Thoracic aorta (tissue), 2 donors: ENCODE results near the gene EOLA2. TPM values are rescaled to one million over a fixed set of nuclear protein-coding genes. Genes with fewer than 3 reads are reported as not detected.
"Not testable (repeated sequence)": the region's sequence is repeated elsewhere in the genome, so short reads cannot be mapped to it uniquely, and the experiment has no call there.

ENCODE experiments used
- ATAC-seq: fragments of 150-250 bp; one replicate; pipeline ENCODE4 v1.8.0; 2017; ENCODE audit warnings: low read depth; ENCODE audit not compliant: insufficient number of reproducible peaks, low FRiP score
- DNase-seq: peaks from one replicate; pipeline ENCODE4 v3.0.0-alpha.2; 2020; ENCODE audit warnings: low spot score
- H3K27ac ChIP-seq, 2 donors: fragments of 200-600 bp; sonication (generic); 1 replicate in 1 of 2; 2 replicates in 1 of 2; pipeline ENCODE4 v1.5.1; 2016; ENCODE audit warnings: mild to moderate bottlenecking in 2 of 2, moderate library complexity in 2 of 2
- H3K27me3 ChIP-seq: fragments of 200-600 bp; sonication (generic); replicated peaks from 2 replicates; pipeline ENCODE4 v1.6.0; 2016; ENCODE audit warnings: mild to moderate bottlenecking; ENCODE audit not compliant: insufficient read depth
- H3K36me3 ChIP-seq: fragments of 200-600 bp; sonication (generic); one replicate; pipeline ENCODE4 v1.5.1; 2016
- H3K4me1 ChIP-seq, 2 donors: fragments of 200-600 bp; sonication (generic); 1 replicate in 1 of 2; 2 replicates in 1 of 2; pipeline versions ENCODE4 v1.5.1 to v1.6.0; 2016; ENCODE audit warnings: low read depth in 2 of 2, mild to moderate bottlenecking in 1 of 2; ENCODE audit not compliant: control insufficient read depth in 1 of 2
- H3K4me3 ChIP-seq: fragments of 200-600 bp; sonication (generic); 2 replicates; pipeline ENCODE4 v1.5.1; 2016; ENCODE audit warnings: mild to moderate bottlenecking
- H3K9me3 ChIP-seq: fragments of 200-600 bp; sonication (generic); 2 replicates; pipeline ENCODE4 v1.5.1; 2016
- CTCF ChIP-seq: fragments of 200-600 bp; sonication (generic); IDR thresholded peaks from one replicate; pipeline ENCODE4 v1.5.1; 2019; ENCODE audit warnings: antibody characterized with exemption
- total RNA-seq, 2 donors: library from RNA; depleted of rRNA; stranded (reverse); fragments of >200 nt; gene quantifications; one replicate each; pipeline versions ENCODE4 v1.1.0 to v1.2.3, GENCODE V29; 2016

The EOLA2 gene
- total RNA-seq, 2 donors from 2014 or later = 34.6 to 56.7 TPM

- not testable (repeated sequence) for DNase-seq, H3K4me3 ChIP-seq, H3K36me3 ChIP-seq, H3K9me3 ChIP-seq, H3K27ac ChIP-seq, H3K27me3 ChIP-seq, ATAC-seq, H3K4me1 ChIP-seq
These were observed 10.9 kb downstream of the EOLA2 start for GRCh38 chrX:149927245-149927963.

DNA sequence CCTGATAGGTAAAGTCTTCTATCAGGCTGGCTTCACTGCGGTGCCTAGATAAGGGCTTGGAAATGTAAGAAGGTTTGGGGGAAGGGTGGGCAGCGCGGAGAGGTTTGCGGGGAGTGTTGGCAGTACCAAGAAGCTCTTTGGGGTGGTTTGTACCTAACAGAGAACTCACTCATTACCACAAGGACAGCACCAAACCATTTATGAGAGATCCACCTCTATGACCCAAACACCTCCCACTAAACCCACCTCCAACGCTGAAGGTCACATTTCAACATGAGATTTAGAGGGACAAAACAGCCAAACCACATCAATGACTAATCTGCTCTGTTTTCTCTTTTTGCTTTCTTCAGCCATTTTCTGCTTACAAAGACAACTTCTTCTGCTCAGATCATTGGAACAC is 13.9 kb downstream of the EOLA2 start:
- not testable (repeated sequence) for H3K4me3 ChIP-seq, H3K9me3 ChIP-seq, H3K27ac ChIP-seq, H3K27me3 ChIP-seq, ATAC-seq, H3K36me3 ChIP-seq, DNase-seq, H3K4me1 ChIP-seq

DNA sequence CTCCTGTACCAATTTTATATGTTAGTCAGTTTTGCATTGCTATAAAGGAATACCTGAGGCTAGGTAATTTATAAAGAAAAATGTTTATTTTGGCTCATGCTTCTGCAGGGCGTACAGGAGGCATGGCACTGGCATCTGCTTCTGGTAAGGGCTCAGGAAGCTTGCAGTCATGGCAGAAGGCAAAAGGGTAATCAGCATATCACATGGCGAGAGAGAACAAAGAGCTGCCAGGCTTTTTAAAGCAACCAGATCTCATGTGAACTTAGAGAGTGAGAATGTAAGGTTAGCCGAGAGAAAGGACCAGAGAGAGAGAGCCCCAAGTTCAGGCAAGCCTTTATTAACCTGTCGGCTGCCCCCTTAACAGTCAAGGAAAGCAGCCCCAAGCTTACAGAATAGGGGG is 14.5 kb downstream of the EOLA2 start:
- DNase-seq, H3K9me3 ChIP-seq, H3K27me3 ChIP-seq, H3K27ac ChIP-seq, ATAC-seq, H3K4me1 ChIP-seq, H3K36me3 ChIP-seq, H3K4me3 ChIP-seq: not testable (repeated sequence)

DNA sequence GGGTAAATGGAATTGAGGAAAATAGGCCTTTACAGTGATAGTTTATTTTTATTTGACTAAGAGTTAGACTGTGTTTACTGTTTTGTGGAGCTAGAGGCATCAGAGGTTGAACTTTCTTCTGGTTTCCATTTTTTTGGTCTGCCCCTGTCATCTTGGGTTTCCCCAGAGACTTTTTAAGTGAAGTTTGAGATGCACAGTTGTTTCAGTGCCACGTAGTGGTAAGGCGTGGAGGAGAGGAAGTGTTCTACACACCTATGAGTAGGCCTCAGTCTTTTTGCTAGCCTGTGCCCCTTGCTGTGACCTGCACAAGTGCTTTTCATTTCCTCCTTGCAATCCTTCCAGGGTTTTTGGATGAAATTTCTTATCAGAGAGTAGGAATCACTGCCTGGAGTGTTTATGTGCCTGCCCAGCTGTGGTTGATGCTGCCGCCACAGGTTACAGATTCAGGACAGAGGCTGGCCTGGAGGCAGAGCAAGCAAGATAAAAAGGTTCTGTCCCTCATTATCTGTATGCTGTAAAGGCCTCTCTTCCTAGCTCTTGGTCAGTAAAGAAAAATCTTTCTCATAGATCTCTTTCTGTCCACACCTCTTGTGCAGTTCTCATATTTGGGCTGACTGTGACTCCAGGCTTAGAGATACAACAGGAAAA is 21.4 kb downstream of the EOLA2 start:
- Histone ChIP-seq H3K36me3 (no peaks in the 10 kb centered on the region), H3K27ac (no peak overlapping the region), H3K9me3 (no peaks in the 10 kb centered on the region), H3K4me3 (no peak overlapping the region), H3K27me3 (no peaks in the 10 kb centered on the region), H3K4me1 (no peaks in the 10 kb centered on the region)
- no peak for DNase-seq
- ATAC-seq = no peak
- TF ChIP-seq CTCF = no peak

DNA sequence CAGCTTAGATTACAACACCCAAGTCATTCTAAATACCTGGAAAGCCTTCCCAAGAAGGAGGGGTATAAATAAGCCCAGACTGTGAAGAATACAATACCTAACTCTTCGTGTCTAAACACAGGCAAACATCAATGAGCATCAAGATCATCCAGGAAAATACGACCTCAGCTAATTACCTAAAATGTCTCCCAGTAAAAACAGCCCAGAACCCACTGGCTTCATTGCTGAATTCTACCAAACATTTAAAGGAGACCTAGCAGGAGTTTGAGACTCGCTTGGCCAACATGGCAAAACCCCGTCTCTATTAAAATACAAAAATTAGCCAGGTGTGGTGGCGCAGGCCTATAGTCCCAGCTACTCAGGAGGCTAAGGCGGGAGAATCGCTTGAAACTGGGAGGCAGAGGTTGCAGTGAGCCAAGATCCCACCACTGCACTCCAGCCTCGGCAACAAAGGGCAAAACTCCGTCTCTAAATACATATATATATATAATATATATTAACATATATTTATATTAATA is 28.1 kb downstream of the EOLA2 start:
- no peak for DNase-seq

GRCh38 chrX:149909324-149910177 is 28.7 kb downstream of the EOLA2 start:
- H3K36me3 ChIP-seq = no peaks in the 10 kb centered on the region
- ATAC-seq (no peak), DNase-seq (no peak)
- H3K4me1 ChIP-seq = no peaks in the 10 kb centered on the region
- no peaks in the 10 kb centered on the region for H3K27me3 ChIP-seq
- no peaks in the 10 kb centered on the region for H3K9me3 ChIP-seq
- H3K4me3 ChIP-seq = no peak overlapping the region
- TF ChIP-seq CTCF = no peak
- H3K27ac ChIP-seq = no peak overlapping the region

More for the DNA sequence above, 28.1 kb downstream of the EOLA2 start:
- no peak for TF ChIP-seq CTCF
- H3K4me3 ChIP-seq = no peak overlapping the region
- H3K36me3 ChIP-seq = no peaks in the 10 kb centered on the region
- H3K4me1 ChIP-seq = no peaks in the 10 kb centered on the region
- H3K27me3 ChIP-seq = no peaks in the 10 kb centered on the region
- H3K27ac ChIP-seq = no peak overlapping the region
- ATAC-seq = no peak
- H3K9me3 ChIP-seq = no peaks in the 10 kb centered on the region
